NCI-H1105 treated with DMSO at 0.1 percent for 48 hours (cell line): ENCODE results near the gene PAX6.

Experiments used
- DNase-seq: peaks from one replicate; lab custom pipeline; 2025; lab: John Stamatoyannopoulos, UW

The PAX6 gene

DNA sequence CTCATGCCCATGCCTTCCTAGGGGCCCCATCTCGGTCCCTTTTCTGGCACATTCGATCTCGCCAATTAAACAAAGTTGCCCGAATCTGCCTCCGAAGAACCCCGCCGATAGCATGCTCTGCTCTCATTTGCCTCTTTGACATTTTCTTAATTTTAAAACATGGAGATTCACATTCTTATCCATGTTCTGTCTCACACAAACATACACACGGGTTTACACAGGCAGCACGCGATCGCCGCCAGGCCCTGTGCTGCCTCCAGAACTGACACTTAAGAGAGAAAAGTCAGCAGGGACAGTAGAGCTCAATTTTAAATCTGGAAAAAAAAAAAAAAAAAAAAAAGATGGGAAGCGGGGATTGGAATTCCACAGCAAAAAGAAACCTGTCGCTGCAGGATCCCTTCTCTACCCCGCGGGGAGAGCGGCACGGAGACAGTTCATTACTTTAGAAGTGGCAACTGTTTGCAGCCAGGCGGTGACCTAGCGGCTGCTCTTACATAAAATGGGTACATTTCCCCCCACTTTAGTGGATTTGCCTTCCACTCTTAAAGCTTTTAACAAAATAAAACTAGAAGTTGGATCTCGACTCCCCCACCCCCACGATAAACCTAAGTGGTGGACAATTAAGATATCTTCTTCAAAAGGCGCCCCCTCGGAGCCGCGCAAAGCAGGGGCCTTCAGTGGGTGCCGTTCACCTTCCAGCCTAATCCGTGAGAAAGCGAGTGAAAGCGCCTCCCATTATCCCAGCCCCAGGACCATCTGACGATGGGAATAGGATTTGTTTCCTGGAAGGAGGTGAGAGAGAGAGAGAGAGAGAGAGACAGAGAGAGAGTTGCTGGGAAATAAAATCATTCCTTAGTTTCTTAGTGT is 13.7 kb downstream of the PAX6 start:
- DNase-seq = no peak

DNA sequence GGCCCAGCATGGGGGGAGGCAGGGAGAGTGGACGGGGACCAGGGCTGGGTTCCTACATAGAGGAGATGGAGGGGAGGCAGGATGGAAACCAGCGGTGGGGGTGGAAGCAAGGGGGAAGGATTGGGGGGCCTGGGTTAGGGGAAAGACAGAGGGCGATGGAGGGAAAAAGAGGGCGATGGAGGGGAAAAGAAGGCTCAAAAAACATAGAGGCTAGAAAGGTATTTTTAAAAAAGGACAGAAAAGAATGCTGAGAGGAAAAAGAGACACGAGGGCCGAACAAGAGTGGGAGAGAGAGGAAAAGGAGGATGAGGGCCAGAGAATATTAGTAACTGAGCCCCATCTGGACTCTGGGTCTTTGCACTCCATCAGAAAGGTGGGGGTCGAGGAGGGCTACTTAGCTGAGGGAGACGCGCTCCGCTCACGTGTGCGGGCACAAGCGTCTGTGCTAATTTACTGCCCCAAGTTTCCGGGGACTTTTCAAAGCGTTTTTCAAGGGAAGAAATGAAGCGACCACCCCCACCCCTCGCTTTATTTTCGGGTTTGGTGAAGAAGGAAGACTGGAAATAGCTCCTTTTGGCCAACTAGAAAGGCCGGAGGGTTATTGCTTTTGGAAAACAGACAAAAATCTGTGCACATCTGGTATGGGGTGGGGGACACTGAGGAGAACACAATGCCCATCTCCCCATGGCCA is 14.5 kb downstream of the PAX6 start:
- no peak for DNase-seq

DNA sequence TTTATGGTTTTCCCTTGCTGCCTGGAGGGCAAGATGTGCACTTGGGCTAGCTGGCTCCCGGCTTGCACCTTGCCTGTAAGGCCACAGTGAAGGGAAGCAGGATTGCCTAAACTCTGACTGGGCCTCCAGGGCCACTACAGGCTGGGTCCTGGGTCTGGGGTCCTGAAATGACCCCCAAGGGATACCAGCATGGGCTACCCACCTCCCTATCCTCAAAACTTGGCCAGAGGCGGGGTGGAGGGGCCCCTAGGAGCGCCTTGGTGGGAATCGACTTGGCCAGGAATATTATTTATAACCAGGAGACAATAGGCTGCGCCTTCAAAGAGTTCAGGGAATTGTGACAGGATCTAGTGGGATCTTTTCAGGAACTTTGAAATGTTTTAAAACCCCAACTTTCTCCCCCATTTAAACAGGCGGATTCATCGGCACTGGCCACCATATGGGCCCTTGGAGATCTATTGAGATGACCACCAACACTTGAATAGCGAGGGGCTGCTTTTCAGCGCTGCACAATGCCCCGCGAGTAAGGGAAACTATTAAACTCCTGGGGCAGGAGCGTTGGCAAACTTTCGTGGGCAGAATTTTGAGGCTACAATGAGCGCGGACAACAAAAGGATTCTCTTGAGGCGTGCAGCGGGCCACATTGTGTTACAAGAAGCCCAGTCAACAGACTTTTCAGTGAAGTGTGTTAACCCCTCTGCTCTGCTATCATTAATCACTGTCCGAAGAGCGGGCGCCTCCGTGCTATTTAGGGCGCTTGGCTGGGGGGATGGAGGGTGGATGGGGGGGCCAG is 15.2 kb downstream of the PAX6 start:
- no peak for DNase-seq

DNA sequence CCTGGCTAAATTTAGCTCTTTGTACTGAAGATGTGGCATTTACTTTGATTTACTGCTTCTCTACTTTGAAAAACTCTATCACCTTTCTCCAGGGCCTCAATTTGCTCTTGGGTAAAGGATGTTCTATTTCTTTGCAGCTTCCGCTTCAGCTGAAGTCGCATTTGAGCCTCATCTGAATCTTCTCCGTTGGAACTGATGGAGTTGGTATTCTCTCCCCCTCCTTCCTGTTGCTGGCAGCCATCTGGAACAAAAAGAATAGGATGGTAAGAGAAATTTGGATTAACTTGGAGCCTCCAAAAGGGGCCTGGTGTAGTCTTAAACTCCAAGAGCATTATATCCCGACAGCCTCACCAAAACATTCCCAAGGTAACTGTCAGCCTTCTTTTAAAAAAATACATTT is 16.6 kb downstream of the PAX6 start:
- DNase-seq = no peak

DNA sequence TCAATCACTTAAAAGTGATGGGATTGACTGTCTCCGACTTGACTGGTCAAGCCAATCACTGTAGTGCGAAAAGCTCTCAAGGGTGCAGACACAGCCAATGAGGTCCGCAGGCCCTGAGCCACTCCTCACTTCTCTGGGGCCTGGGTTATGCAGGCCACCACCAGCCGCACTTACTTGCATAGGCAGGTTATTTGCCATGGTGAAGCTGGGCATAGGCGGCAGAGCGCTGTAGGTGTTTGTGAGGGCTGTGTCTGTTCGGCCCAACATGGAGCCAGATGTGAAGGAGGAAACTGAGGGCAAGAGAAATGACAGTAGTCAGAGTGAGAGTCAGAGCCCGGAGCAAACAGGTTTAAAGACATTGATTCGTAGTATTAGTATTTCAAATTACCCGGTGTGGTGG is 17.9 kb downstream of the PAX6 start:
- DNase-seq = no peak

DNA sequence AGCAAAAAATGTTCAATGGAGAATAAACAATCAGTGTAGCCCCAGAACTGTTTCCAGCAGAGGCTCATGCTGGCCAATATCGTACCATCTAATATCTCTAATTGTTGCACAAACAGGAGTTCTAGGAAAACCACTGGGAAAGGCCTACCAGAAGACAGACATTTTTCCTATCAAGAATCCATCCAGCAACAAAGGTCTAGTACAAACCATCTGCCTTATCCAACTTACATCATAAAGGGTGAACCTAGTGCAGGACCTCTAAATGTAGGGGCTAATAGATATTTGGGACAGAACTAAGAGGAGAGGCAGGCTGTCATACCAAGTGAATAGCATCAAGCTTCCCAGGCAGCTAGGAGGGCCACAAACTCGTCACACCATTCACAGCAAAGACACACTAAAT is 18.7 kb downstream of the PAX6 start:
- no peak for DNase-seq

DNA sequence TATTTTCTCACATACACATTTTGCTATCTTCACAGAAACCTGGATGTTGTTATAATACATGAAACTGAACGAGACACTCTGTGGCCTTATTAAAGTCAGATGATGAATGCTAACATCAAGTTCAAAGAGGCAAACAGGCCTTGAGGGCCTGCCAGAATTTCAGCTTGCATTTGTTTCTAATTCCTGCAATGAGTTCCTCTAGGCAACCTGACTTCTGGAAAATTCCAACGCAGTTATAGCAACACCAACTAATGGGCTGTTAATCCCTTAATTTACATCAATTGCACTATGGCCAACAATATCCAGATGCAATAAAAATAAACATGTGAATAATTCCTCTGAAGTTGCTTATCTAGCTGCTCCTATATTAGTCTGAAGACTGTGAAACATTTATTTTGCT is 19.1 kb downstream of the PAX6 start:
- DNase-seq = no peak

DNA sequence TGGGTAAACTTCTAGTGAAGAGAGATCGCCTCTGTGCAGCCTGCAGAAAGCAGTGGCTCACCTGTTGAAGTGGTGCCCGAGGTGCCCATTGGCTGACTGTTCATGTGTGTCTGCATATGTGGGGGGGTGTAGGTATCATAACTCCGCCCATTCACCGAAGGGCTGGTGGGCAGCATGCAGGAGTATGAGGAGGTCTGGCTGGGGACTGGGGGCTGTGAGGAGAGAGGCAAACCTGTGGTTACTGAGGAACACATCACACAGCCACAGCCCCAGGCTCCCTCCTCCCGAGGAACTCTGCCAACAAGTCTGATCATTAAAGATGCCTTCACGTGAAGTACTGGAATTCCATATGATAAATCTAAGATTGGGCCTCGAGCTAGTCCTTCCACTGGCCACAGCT is 20.5 kb downstream of the PAX6 start:
- no peak for DNase-seq

DNA sequence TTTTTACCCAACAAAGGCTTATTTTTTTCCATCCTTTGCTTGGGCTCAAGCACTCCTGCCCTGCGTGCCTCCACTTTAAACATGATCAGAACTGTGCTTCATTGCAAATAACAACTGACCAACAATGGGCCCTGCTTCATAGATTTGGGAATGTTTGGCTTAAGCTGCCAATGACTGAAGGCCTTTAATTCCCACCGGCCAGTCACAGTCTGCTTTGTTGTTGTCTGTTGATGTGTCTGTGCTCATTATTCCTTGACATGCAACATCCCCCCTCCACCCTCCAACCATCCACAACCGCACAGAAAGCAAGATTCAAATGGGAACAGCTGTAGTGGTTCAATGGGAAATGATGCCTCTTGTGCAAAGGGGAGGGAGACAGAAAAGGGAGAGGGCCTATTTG is 23.0 kb downstream of the PAX6 start:
- DNase-seq = no peak

DNA sequence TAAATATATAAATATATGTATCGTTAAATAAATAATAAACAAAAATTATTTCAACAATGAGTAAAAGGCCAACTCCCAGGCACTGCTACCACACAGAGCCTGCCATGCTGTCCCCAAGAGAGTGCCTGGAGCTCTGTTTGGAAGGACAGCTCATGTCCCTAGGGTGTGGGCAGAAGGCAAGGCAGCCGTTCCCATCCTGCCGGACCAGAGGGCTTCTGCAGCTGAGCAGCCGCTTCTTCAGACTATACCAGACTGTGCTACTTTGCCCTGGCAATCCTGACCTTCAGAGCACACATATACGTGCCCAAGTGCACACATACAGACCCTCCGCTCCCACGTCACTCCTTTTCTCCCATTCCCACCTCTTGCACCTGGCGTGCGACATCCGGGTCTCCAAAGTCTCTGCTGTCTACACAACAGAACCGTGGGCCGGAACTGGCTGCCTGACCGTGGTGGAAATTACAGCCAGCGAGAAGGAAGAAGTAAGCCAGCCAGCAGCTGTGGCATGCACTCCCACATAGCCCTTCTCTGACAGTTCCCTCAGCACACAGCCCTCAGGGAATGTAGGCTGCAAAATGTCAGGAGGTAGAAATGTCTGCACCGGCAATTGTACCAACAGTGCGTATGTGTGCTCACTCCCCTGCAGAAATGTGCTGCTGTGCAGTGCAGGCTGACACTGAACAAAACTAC is 24.0 kb downstream of the PAX6 start:
- DNase-seq = no peak

DNA sequence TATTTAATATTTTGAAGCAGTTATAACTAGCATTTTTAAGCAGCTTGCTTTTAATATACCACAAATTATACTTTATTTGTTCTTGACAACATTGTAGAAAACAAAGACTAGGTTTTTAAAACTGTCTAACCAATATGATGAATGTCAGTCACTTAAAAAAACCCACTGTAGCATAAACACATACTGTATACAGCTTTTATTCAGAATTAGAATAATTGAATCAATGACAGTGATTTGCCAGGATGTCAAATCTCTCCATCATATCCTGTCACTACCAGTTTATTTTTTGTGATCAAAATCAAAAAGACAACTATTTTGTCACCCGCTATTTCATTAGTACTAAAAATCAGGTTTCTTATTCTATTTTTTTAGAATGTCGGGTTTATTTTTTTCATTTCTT is 26.5 kb downstream of the PAX6 start:
- DNase-seq = no peak

DNA sequence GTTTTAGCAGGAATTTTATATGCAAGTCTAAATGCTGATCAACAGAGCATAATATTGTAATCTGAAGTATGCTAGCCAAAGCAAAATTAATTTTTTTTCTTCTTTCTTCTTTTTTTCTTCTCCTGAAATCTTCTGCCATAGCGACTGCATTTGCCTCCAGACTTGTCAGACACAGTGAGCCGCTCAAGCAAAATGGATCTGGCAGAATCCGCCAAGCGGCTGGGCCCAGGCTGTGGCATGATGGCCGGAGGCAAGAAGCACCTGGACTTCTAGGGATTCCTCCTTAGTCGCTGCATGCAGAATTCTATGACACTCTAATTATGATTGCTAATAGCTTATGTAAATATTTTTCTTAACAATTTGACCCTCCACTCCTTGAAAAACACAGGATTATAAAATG is 27.9 kb downstream of the PAX6 start:
- DNase-seq = no peak

DNA sequence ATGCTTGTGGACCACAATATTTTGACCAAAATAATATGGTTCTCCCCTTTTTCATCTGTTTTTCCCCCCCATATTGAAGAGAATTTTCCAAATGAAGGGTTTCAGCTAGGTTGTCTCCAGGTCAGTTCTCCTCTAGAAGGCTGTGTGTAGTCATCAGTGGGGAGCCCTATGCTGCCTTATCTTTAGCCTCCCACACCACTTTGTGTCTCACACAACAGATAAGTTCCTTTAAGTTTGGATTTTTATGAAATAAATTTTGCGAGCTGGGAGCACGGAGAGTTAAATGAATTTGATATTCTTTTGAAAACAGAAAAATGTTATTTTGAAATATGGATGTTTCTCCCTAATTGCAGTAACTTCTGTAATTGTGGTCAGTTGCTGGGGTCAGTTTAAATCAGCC is 28.9 kb downstream of the PAX6 start:
- no peak for DNase-seq

DNA sequence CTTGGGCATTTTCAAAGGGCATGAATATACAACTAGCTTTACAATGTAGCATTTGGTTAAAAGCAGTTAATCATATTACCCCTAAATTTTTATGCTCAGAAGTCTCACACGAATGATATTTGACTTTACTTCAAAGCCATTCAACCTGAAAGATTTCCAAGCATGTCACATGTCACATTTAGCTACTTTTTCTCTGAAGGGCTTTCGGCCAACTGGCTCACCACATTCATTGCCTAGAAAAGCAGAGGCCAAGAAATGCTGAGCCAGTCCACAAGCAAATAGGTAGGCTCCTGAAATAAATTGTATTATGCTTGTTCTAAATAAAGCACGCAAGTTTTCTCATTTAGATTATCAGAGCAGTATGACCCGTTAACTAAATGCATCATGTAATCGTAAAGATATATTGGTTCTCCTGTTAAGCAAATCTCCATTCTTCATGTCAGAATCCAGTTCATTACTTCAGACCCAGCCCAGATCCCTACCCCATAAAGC is 30.6 kb downstream of the PAX6 start:
- DNase-seq = no peak

DNA sequence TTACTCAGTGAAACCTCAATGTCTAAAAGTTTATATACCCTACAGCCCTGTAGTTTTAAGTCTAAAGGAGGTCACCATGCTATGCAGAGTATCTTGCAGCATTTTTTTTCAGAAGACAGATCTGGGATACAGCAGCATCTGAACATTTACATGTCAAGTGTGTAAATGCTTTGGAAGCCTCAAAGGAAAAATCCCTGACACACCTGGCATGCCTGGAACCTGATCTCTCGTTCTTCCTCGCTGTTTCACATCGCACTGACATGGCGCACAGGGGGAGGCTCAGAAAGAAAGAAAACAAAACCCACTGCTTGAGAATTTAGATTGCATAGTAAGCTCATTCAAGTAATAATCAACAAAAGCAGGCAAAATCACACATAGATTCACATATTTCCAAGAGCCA is 31.0 kb downstream of the PAX6 start:
- DNase-seq = no peak

DNA sequence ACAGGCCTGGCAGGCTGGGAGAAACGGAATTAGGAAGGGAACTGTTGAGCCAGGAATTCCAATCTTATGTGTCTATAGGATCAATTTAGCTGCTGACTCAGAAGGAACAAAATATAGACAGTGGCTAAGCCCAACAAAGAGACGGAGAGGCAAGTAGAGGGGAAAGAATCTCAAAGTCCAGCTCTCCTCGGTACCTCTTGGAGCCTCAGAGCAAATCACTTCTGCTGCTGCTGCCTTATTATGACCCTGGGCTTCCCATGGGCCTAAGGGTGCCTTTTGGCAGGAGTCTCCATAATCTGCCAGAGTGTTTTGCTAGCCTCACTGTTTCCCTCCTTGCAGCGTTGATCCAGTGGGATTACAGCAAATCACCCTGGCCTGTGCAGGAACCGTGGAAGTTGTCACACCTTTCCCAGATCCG is 31.7 kb downstream of the PAX6 start:
- no peak for DNase-seq

DNA sequence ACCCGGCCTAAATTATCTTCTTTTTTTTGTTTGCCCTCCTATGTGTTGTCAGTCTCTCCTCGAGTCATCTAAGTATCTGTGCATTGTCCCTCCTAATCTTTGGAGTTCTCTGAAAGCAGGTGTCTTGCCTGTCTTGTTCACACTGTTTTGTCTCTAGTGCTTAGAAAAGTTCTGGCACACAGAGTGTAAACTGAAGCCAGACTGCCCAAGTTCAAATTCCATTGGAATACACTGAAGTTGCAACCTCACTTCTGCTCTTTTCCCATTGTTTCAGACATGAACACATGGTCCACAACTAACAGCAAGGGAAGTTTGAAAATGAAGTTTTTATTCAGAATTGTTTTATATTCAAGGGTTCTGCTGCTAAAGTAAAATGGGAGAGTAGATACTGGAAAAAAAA is 38.7 kb downstream of the PAX6 start:
- DNase-seq = no peak

DNA sequence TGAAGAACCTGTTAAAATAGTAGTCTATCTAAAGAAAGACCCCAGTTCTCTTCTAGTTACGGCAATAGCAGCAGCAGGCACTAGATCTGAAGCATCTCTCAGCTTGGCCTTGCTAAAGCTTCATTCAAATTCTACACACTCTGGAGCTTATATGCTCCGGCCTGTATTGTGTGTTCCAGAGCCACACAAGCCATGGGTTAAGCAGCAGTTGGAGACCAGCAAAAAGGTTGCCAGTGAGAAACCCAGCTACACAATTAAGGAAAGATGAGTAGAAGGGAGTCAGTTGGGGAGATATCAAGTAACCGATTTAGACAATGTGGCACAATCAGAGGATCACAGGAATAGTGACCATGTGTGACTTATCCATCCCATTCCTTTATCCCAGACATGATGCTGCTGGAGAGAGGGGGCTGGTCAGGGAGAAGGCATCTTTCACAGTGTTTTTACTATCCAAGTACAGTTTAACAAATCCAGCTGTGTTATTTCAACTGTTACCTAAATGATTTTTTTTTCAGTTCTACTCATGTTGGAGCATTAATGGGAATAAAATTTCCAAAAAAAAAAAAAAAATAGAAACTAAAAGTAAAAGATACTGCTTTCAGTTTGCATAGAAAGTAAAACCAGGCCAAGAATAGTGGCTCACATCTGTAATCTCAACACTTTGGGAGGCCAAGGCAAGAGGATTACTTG is 41.0 kb downstream of the PAX6 start:
- DNase-seq = no peak

DNA sequence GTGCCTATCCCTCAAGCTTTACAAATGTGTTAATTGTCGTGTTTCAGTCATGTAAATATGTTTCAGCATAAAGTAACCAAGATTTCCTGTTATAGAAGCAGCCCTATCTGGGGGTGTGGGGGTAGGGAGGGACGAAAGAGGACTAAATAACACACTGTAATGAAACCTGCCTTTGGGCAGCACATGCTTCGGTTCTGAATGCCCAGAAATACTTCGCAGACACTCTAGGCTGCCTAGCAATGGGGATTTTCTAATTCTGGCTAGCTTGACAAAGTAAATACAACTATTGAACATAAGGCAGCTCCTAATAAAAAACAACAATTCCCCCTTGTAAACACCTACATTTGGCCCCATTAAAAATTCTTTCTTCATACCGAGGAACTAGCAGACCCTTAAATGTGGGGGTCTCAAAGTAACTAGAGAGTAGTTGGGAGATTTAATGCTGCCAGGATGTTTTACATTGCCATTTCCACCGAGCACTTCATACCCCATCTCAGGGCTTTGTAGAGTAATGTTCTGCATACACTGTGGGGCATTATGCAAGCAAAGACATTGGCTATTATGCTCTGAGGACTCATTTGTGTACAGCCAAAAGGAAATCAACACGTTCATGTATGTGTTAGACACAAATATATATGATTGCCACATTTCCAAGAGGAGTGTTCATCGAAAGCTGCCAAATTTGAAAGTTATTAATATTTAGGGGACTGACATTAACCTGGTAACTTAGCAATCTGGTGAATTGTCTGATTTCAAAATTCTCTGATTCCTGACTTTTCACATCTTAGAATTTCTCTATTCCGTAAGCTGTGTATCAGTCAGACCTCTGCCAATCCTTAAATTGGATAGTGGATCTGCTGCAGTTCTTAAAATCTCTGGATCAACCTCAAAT is 42.1 kb downstream of the PAX6 start:
- DNase-seq = no peak

DNA sequence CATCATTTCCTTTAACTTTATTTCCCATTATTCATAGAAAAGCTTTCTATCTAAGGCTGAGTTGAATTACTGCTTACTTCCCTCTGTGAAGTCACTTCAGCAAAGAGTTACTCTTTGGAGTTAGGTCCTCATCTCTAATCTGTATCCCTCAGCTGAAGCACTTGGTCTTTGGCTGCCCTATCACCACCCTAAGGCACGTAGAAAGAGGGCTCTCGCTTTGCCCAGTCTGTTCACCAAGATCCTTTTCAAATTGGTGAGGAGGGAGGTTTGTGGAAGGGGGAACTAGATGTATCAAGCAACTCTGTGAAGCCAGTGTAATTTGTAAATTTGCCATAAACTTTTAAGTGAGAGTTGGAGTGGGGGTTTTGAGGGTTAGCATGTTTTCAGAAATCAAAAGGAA is 43.4 kb downstream of the PAX6 start:
- no peak for DNase-seq
